UCSD-AML1 (cell line): Measurements from ENCODE around the gene CLDN6.

Source experiments
- DNase-seq: peaks from one replicate; lab custom pipeline; 2025; ENCODE audit not compliant: unreplicated experiment; lab: John Stamatoyannopoulos, UW

The CLDN6 gene

GRCh38 chr16:2973093-2973492, 44.9 kb downstream of the CLDN6 start:
- DNase-seq: no peak

- no peak for DNase-seq
Measured at GRCh38 chr16:2971985-2972784, 45.8 kb downstream of the CLDN6 start.

- DNase-seq: no peak
Measured at GRCh38 chr16:2971134-2971984, 46.6 kb downstream of the CLDN6 start.

- DNase-seq: no peak
Measured at GRCh38 chr16:2970563-2970962, 47.4 kb downstream of the CLDN6 start.

- peak; percentile 84 for DNase-seq
Measured at GRCh38 chr16:2969545-2970521, 48.1 kb downstream of the CLDN6 start.

- DNase-seq: peak; percentile 91
Measured at GRCh38 chr16:2968738-2969544, 49.0 kb downstream of the CLDN6 start, which contains the start of gene PAQR4. Gene PAQR4, plus strand, starts transcription at chr16:2969348. Its CDS starts 327 bp downstream, at chr16:2969675.

- DNase-seq: no peak
Measured at GRCh38 chr16:2968368-2968737, 49.6 kb downstream of the CLDN6 start.

- DNase-seq: no peak
Measured at GRCh38 chr16:2967721-2968161, 50.2 kb downstream of the CLDN6 start.

GRCh38 chr16:2967211-2967631, 50.8 kb downstream of the CLDN6 start:
- no peak for DNase-seq

- no peak for DNase-seq
Measured at GRCh38 chr16:2966808-2967191, 51.2 kb downstream of the CLDN6 start.

GRCh38 chr16:2966043-2966807, 51.8 kb downstream of the CLDN6 start:
- no peak for DNase-seq
